ENCODE measurements around the gene RARG. TPM values are rescaled to one million over a fixed set of nuclear protein-coding genes. Genes with fewer than 3 reads are reported as not detected.

Gene RARG
- total and polyA plus RNA-seq, 2 of the 4 experiments (the other 2 are of a cell fraction) = 7.9 to 30.9 TPM

DNA sequence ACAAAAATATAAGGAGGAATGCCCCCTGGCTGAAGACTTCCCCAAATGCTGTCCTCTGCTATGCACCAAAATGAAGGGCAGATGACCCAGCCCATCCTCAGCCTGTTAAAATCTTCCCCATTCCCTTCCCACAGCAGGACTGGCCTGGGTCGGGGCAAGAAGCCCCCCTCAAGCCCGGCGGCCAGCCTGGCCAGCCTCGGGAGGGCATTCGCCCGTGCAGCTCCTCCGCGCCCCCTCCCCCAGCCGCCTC is 413 bp downstream of the RARG start:
- Histone ChIP-seq H3K9ac (ENCODE audit: low read depth, low read length) (peak overlapping the region; percentile 56), H2BK20ac (ENCODE audit: low read depth, low read length) (no peak overlapping the region), H3K4me1 (ENCODE audit: control insufficient read depth, insufficient read depth, low read length) (peaks cover 24% of the 10 kb centered on the region), H2BK120ac (ENCODE audit: low read depth, low read length) (peak overlapping the region; percentile 28; the same call in 1 of the 2 replicates), H3K27me3 (ENCODE audit: control insufficient read depth, insufficient read depth, low read length) (peaks cover 16% of the 10 kb centered on the region), H3K56ac (ENCODE audit: extremely low read depth, insufficient read depth, low read length) (no peak overlapping the region), H2BK15ac (ENCODE audit: low read depth, low read length) (no peak overlapping the region), H4K91ac (ENCODE audit: insufficient read depth, low read depth, low read length) (peak overlapping the region; percentile 81), H3K27ac (ENCODE audit: insufficient read depth, low read length) (peak overlapping the region; percentile 10; the same call in 1 of the 2 replicates), H3K9me3 (ENCODE audit: control insufficient read depth, insufficient read depth, low read length) (no peaks in the 10 kb centered on the region), H3K18ac (ENCODE audit: low read depth, low read length) (peak overlapping the region; percentile 3; the same call in 1 of the 2 replicates), H2AFZ (replicated peaks; ENCODE audit: low read length, poor library complexity) (peak overlapping the region; percentile 90), H3K23ac (ENCODE audit: low read depth, low read length) (peak overlapping the region; percentile 89; the same call in 1 of the 2 replicates), H2AK9ac (replicated peaks; ENCODE audit: low read depth, low read length, poor library complexity) (peak overlapping the region; percentile 80), H3K9me1 (ENCODE audit: insufficient read depth, low read length) (peaks cover 17% of the 10 kb centered on the region), H3K4ac (ENCODE audit: low read depth, low read length) (peak overlapping the region; percentile 80), H2BK5ac (ENCODE audit: low read depth, low read length, poor library complexity, severe bottlenecking) (no peak overlapping the region), H3K36me3 (ENCODE audit: control insufficient read depth, insufficient read depth, low read length) (peaks cover 4% of the 10 kb centered on the region; the same call in 1 of the 2 replicates), H4K8ac (ENCODE audit: low read depth in 2 of 2, low read length in 2 of 2) (peak overlapping the region; percentile 53 to 69; a peak in 2 of 4 replicates), H4K5ac (ENCODE audit: low read depth, low read length) (peak overlapping the region; percentile 3), H3K4me3 (ENCODE audit: insufficient read depth, low read depth, low read length) (peak overlapping the region; percentile 52), H4K20me1 (ENCODE audit: insufficient read depth, low read length) (no peaks in the 10 kb centered on the region), H3K14ac (replicated peaks; ENCODE audit: low read depth, low read length) (peak overlapping the region; percentile 97), H2AK5ac (ENCODE audit: low read depth, low read length) (peak overlapping the region; percentile 94), H3K79me1 (ENCODE audit: low read depth in 1 of 2, low read length in 2 of 2) (peaks cover 5 to 21% of the 10 kb centered on the region in 2 experiments; a peak in 2 of 4 replicates), H3K4me2 (ENCODE audit: low read depth, low read length) (peak overlapping the region; percentile 72)
- TF ChIP-seq RFX5 (IDR thresholded peaks at IDR 0.05; ENCODE audit: low read depth, low read length) (no peak), FOS (IDR thresholded peaks at IDR 0.05; ENCODE audit: low read depth, low read length) (no peak), CEBPB (IDR thresholded peaks at IDR 0.05; ENCODE audit: low read depth, low read length) (no peak), POLR2A (IDR thresholded peaks at IDR 0.05; ENCODE audit: low read depth, low read length) (no peak), BHLHE40 (IDR thresholded peaks at IDR 0.05; ENCODE audit: low read depth, low read length) (no peak), USF2 (IDR thresholded peaks at IDR 0.05; ENCODE audit: low read depth, low read length) (no peak), CHD1 (IDR thresholded peaks at IDR 0.05; ENCODE audit: low read depth, low read length) (no peak), RCOR1 (IDR thresholded peaks at IDR 0.05; ENCODE audit: insufficient replicate concordance, low read length) (no peak), NFE2L2 (IDR thresholded peaks at IDR 0.05; ENCODE audit: low read depth, low read length) (no peak), MAZ (IDR thresholded peaks at IDR 0.05; ENCODE audit: borderline replicate concordance, low read depth, low read length) (no peak), RAD21 (IDR thresholded peaks at IDR 0.05; ENCODE audit: low read length) (no peak), MAFK (IDR thresholded peaks at IDR 0.05; ENCODE audit: low read depth, low read length) (no peak), SMC3 (IDR thresholded peaks at IDR 0.05; ENCODE audit: low read depth, low read length) (no peak), MXI1 (IDR thresholded peaks at IDR 0.05; ENCODE audit: borderline replicate concordance, low read depth, low read length) (no peak)
- TF ChIP-seq, protein P1, sequence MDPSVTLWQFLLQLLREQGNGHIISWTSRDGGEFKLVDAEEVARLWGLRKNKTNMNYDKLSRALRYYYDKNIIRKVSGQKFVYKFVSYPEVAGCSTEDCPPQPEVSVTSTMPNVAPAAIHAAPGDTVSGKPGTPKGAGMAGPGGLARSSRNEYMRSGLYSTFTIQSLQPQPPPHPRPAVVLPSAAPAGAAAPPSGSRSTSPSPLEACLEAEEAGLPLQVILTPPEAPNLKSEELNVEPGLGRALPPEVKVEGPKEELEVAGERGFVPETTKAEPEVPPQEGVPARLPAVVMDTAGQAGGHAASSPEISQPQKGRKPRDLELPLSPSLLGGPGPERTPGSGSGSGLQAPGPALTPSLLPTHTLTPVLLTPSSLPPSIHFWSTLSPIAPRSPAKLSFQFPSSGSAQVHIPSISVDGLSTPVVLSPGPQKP (IDR thresholded peaks at IDR 0.05; ENCODE audit: borderline replicate concordance, low read depth, low read length) = no peak
- TF ChIP-seq, protein P2, sequence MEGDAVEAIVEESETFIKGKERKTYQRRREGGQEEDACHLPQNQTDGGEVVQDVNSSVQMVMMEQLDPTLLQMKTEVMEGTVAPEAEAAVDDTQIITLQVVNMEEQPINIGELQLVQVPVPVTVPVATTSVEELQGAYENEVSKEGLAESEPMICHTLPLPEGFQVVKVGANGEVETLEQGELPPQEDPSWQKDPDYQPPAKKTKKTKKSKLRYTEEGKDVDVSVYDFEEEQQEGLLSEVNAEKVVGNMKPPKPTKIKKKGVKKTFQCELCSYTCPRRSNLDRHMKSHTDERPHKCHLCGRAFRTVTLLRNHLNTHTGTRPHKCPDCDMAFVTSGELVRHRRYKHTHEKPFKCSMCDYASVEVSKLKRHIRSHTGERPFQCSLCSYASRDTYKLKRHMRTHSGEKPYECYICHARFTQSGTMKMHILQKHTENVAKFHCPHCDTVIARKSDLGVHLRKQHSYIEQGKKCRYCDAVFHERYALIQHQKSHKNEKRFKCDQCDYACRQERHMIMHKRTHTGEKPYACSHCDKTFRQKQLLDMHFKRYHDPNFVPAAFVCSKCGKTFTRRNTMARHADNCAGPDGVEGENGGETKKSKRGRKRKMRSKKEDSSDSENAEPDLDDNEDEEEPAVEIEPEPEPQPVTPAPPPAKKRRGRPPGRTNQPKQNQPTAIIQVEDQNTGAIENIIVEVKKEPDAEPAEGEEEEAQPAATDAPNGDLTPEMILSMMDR (conservative IDR thresholded peaks at IDR 0.05; ENCODE audit: low read depth, low read length) = no peak
- POLR2A ChIA-PET (ENCODE audit: unreplicated experiment) = interaction anchor here (0.7 kb wide), 2 partner anchors 8 to 1446 kb away, joined by 3 read pairs; no protein-coding TSS in a partner anchor
- no CpG with 5 or more reads among the region's 9 CpGs for WGBS, 2 experiments (ENCODE audit: extremely low coverage in 2 of 2, insufficient read length in 1 of 2)
- dilution Hi-C loops (cut with HindIII; ENCODE audit: low sequenced_read_pairs, unreplicated experiment) = no loop called here
- DNase-seq = no peak
- in situ Hi-C loops (cut with MboI; ENCODE audit: low sequenced_read_pairs) = no loop called here
- intact Hi-C loops (cut with micrococcal nuclease) = loop anchor here (1.0 kb wide), 1 partner anchor 8 kb away; no protein-coding TSS in a partner anchor
- BruUV-seq (replicated peaks) = no TSS peak
- CTCF ChIA-PET = no interaction called here
- no peak for ATAC-seq (ENCODE audit: low read depth)
